Activated T-cell treated with anti-CD3 and anti-CD28 coated beads, Interleukin-2, amount 50 U/mL, for 4 hours (primary cell): Measurements from ENCODE around the gene GALNT9. TPM values are rescaled to one million over a fixed set of nuclear protein-coding genes. Genes with fewer than 3 reads are reported as not detected.
"Not testable (repeated sequence)": the region's sequence is repeated elsewhere in the genome, so short reads cannot be mapped to it uniquely, and the experiment has no call there.

Experiments used
- ATAC-seq, 2 donors: fragments of 200-7000 bp; cut with Tn5 transposase; one replicate each; pipeline ENCODE4 v1.10.0; 2021
- DNase-seq: peaks from one replicate; pipeline ENCODE4 v3.0.0-alpha.2; 2020
- H3K27me3 Mint-ChIP-seq: one replicate; pipeline ENCODE4 v1.8.0; 2021; ENCODE audit warnings: low read depth, mixed read lengths
- H3K36me3 Mint-ChIP-seq: one replicate; pipeline ENCODE4 v1.8.0; 2022; ENCODE audit warnings: mixed read lengths; ENCODE audit not compliant: insufficient read depth
- H3K4me1 Mint-ChIP-seq: one replicate; pipeline ENCODE4 v1.8.0; 2021; ENCODE audit warnings: low read depth, mixed read lengths
- H3K4me3 Mint-ChIP-seq: one replicate; pipeline ENCODE4 v1.8.0; 2021; ENCODE audit warnings: mild to moderate bottlenecking, moderate library complexity, mixed read lengths
- H3K9me3 Mint-ChIP-seq: one replicate; pipeline ENCODE4 v1.8.0; 2021; ENCODE audit warnings: mixed read lengths
- total RNA-seq, 3 donors: library from RNA; stranded (reverse); gene quantifications; one replicate each; pipeline ENCODE4 v1.2.1, GENCODE V29; 2021

GALNT9 gene
- total RNA-seq, 3 donors from 2014 or later: 0.30 to 0.71 (median 0.34) TPM

DNA sequence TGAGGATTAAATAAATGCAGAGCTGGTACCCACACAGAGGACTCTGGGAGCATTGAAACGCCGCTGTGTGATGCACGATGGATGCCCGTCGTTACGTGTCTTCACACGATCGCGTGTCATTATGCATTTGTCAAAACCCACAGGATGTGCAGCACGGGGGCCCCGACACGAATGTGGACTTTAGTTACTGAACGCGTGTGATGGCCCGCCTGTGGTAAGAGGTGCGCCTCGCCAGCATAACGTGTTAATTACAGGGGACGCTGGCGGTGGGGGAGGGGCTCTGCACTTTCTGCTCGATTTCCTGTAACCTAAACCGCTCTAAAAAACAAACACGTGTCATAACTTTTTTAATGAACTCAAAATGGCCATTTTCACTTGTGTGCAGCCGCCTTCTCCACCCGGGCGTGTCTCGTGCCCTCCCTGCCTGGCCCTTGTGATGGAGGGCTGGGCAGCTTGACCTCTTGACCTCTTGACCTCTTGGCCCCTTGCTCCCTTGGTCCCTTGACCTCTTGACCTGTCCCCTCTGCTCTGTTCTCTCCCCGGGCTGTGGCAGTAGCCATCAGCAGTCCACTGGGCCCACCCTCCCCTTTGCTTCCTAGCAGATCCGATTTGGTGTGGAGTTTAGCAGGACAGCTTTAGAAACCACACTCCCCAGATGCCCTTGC, 33.7 kb upstream of the GALNT9 start:
- ATAC-seq (no peak), DNase-seq (no peak)
- H3K9me3 Mint-ChIP-seq: no peaks in the 10 kb centered on the region
- no peaks in the 10 kb centered on the region for H3K36me3 Mint-ChIP-seq
- no peaks in the 10 kb centered on the region for H3K27me3 Mint-ChIP-seq
- no peak overlapping the region for H3K4me3 Mint-ChIP-seq
- H3K4me1 Mint-ChIP-seq: no peaks in the 10 kb centered on the region

DNA sequence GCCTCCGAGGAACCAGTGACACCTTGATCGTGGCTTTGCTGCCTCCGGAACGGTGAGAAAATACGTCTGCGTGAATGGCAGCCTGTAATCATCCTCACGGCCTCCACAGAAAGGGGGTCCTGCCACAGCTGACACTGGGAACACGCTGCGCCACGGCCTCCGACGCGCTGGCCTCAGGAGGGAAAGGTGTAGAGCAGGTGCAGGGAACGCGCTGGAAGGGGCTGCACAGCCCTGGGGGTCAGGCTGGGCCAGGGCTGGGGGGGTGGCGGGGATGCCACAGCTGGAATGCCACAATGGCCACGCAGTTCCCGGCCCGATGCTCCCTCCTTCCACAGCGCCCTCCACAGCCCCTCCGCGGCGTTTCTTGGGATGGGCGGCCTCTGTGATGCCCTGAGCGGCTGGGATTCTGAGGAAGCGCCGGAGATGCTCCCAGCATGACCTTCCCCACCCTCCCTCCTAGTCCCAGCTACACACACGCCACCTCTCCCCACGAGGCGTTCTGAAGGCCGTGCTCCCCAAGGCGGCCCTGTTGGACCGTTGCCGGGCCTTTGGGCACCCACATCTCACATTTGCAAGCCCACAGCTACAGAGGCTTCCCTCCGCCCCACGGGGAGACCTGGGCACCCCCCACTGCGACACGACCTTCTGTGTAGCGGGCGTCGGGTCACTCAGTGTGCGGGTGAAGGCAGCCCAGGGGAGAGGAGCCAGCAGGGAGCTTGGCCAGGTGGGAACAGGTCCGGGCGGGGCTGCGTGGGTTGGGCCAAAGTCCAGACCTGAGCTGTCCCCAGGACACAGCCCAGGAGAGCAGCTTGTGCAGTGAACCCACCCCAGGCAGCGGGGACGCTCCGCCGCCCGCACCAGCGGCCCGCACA, 31.8 kb upstream of the GALNT9 start:
- Mint-ChIP-seq H3K27me3 (no peaks in the 10 kb centered on the region), H3K9me3 (no peaks in the 10 kb centered on the region), H3K36me3 (no peaks in the 10 kb centered on the region), H3K4me1 (no peaks in the 10 kb centered on the region), H3K4me3 (no peak overlapping the region)
- DNase-seq: no peak
- no peak for ATAC-seq

DNA sequence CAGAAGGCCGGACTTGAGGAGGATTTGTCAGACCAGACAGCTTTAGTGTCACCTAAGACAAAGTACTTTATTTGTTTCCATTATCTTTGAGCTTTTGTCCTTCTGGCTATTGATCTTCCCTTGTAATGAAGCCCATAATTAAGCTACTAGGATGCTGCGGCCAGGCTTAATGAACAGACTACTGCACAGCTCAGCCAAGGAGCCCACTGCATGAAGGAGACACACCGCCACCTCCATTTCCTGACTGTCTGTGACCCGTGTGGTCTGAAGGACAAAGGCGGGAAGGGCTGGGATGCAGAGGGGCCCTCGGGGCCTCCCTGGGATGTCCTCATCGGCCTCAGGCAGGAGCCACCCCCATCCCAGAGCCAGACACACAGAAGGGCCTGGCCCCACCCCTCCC, 31.0 kb upstream of the GALNT9 start:
- Mint-ChIP-seq H3K27me3 (no peaks in the 10 kb centered on the region), H3K9me3 (no peaks in the 10 kb centered on the region), H3K4me1 (no peaks in the 10 kb centered on the region), H3K4me3 (no peak overlapping the region), H3K36me3 (no peaks in the 10 kb centered on the region)
- DNase-seq (no peak), ATAC-seq (no peak)

DNA sequence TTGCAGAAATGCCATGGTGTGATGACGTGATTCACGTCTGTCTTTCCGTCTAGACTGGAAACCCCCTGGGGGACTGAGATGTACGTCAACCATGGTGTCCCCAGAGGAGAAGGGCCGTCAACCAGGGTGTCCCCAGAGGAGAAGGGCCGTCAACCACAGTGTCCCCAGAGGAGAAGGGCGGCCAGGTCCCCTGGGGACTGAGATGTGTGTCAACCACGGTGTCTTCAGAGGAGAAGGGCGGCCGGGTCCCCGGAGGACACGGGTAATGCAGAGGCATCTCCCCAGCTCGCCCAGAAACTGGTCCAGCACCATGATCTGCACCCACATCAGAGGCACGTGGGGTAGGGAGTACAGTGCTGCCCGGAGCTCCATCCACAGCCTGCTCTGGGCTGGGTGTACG, 30.6 kb upstream of the GALNT9 start:
- H3K9me3 Mint-ChIP-seq: no peaks in the 10 kb centered on the region
- DNase-seq: no peak
- H3K4me3 Mint-ChIP-seq: no peak overlapping the region
- no peak for ATAC-seq
- no peaks in the 10 kb centered on the region for H3K36me3 Mint-ChIP-seq
- no peaks in the 10 kb centered on the region for H3K4me1 Mint-ChIP-seq
- no peaks in the 10 kb centered on the region for H3K27me3 Mint-ChIP-seq

DNA sequence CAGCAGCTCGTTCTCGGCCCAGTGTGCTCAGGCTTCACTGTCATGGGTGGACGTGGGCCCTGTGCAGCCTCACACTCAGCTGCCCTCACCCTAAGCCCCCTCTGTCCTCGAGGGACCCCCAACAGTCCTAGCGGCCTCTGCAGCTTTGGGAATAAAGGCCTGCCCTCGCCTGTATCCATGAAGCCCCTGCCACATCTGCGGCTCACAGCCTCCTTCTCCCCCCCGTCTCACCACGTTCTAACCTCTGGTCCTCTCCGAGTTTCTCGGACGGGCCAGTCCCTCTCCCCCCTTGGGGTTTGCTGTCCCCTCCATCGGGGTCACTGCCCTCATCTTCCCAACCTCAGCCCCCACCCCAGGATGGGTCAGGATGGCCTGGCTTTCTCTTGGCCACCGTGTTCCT, 30.2 kb upstream of the GALNT9 start:
- Mint-ChIP-seq H3K36me3 (no peaks in the 10 kb centered on the region), H3K4me3 (no peak overlapping the region), H3K4me1 (no peaks in the 10 kb centered on the region), H3K9me3 (no peaks in the 10 kb centered on the region), H3K27me3 (no peaks in the 10 kb centered on the region)
- ATAC-seq: no peak
- DNase-seq: no peak

DNA sequence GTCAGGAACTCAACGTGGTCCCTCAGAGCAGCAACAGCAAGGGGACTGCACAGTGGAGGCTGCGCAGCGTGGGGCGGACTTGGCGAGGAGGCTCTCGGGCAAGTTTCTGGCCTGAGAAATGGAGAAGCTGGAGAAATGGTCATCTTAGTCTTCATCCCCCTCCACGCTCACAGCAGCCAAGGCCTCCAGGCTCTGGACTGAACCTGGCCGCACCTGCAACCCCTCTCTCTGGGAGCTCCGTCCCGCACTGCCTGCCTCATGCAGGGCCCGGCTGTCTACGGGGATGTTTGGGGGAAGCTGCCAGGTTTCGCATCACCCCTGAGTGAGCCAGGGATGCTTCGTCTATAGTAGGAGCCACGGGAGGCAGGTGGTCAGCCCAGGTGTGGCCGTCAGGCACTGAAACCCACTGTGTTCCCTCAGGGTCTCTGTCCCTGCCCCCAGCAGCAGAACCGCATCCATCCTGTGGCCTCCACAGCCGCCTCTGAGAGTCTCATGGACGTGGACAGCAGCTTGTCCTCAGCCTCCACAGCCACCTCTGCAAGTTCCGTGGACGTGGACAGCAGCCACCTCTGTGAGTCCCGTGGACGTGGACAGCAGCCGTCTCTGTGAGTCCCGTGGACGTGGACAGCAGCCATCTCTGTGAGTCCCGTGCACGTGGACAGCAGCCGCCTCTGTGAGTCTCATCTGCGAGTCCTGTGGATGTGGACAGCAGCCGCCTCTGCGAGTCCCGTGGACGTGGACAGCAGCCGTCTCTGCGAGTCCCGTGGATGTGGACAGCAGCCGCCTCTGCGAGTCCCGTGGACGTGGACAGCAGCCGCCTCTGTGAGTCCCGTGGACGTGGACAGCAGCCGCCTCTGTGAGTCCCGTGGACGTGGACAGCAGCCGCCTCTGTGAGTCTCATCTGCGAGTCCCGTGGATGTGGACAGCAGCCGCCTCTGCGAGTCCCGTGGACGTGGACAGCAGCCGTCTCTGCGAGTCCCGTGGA, 29.1 kb upstream of the GALNT9 start:
- H3K27me3 Mint-ChIP-seq, ATAC-seq, H3K4me1 Mint-ChIP-seq, H3K4me3 Mint-ChIP-seq, H3K9me3 Mint-ChIP-seq, H3K36me3 Mint-ChIP-seq, DNase-seq: not testable (repeated sequence)

DNA sequence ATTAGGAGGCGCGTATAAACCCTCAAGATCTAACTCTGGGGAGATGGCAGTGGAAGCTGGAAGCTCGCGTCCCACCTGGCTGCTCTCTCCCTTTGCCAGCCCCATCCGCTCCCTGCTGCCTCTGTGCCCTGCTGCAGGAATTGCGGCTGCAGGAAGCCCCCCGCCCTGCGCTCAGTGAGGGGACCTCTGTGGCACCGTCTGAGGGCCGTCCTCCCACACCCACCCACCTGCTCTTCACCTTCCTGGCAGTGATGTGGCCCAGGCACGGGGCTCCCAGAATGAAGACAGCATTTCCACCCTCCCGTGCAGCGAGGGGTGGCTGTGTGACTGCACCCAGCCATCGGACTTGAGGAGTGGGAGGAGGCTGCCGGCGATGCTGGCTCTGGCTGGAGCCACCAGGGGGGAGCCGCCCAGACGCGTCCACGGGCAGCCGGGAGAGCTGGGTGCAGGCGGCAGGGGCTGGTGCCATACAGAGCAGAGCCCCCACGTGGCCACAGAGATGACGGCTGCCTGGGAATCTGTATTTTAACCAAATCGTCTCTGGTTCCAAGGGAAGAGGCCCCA, 28.3 kb upstream of the GALNT9 start:
- DNase-seq (no peak), ATAC-seq (no peak)
- Mint-ChIP-seq H3K27me3 (peaks cover 10% of the 10 kb centered on the region), H3K36me3 (no peaks in the 10 kb centered on the region), H3K4me1 (no peaks in the 10 kb centered on the region), H3K4me3 (no peak overlapping the region), H3K9me3 (no peaks in the 10 kb centered on the region)

DNA sequence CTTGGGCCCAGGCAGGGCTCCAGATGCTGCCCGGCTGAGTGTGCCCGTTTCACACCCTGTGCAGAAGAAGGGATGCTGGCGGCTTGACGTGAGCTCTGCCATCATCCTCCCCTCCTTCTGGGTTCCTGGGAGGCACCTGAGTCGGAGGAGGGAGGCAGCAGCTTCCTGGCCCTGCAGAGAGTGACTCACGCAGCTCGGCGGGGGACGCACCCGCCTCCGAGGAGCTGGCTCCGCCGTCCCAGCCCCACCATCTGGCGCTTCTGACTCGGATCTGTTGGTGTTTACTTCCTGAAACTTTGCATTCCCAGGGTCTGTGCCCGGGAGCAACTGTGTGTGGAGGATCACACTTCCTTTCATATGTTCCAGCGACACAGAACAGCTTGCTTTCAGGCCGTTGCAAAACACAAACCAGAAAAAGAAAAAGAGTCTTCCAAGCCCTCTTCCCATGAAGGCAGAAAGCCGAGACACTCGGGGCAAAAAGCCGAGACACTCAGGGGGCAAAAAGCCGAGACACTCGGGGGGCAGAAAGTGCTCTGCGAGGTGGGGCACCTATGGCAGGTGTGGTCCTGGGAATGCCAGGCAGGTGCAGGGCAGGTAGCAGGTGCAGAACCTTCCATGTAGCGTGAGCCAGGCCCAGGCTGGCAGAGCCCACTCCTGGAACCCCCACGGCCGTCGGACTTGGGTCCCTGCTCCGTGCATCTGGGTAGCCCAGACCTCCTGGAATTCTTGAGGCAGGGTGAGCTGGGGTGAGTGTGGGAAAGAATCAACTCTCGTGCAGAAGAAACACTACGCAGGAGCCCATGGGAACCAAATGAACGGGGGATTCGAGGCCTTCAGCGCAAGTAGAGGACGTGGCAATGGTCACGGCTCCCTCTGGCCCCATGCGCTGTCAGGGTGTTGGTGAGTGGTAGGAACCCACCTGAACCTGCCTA, 27.6 kb upstream of the GALNT9 start:
- ATAC-seq (no peak), DNase-seq (no peak)
- H3K9me3 Mint-ChIP-seq: no peaks in the 10 kb centered on the region
- no peaks in the 10 kb centered on the region for H3K36me3 Mint-ChIP-seq
- peaks cover 15% of the 10 kb centered on the region for H3K27me3 Mint-ChIP-seq
- H3K4me1 Mint-ChIP-seq: no peaks in the 10 kb centered on the region
- H3K4me3 Mint-ChIP-seq: no peak overlapping the region

DNA sequence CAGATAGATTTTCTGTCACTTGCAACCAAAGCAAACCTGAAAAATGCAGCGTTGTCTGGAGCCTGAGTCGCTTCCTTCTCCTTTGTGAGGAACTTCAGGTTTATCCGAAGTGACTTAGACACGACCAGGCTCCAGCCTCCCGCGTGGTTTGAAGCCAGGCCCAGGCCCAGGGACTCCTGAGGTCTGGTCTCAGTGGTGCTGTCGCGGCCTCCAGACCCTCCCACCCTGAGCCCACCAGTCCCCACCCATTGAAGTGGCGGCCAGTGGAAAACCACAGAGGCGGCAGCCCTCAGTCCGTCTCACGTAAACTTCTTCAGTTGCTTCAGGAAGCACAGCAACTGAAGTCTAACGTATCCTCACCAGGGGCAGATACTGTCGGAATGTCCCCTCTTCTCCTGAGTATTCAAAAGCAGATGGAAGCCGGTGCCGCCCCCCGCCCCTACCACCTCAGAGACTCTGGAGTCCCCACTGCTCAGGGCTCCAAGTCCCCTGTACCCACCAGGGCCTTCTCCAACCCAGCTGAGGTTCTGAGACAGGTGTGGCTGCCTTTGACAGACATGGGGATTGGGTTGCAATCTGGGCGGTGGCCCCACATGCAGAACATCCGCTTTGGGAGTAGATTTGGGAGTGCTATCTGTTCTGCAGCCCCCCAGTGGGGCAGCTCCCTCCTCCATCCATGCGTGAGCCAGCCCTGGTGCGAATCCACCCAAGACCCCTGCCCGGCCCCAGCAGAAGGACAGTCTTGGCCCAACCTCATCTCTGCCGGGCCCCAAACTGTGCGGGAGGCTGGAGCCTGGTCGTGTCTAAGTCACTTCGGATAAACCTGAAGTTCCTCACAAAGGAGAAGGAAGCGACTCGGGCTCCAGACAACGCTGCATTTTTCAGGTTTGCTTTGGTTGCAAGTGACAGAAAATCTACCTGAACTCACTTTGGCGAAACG, 26.6 kb upstream of the GALNT9 start:
- peaks cover 17% of the 10 kb centered on the region for H3K27me3 Mint-ChIP-seq
- DNase-seq: no peak
- ATAC-seq: no peak
- H3K36me3 Mint-ChIP-seq: no peaks in the 10 kb centered on the region
- no peaks in the 10 kb centered on the region for H3K4me1 Mint-ChIP-seq
- no peaks in the 10 kb centered on the region for H3K9me3 Mint-ChIP-seq
- H3K4me3 Mint-ChIP-seq: no peak overlapping the region

DNA sequence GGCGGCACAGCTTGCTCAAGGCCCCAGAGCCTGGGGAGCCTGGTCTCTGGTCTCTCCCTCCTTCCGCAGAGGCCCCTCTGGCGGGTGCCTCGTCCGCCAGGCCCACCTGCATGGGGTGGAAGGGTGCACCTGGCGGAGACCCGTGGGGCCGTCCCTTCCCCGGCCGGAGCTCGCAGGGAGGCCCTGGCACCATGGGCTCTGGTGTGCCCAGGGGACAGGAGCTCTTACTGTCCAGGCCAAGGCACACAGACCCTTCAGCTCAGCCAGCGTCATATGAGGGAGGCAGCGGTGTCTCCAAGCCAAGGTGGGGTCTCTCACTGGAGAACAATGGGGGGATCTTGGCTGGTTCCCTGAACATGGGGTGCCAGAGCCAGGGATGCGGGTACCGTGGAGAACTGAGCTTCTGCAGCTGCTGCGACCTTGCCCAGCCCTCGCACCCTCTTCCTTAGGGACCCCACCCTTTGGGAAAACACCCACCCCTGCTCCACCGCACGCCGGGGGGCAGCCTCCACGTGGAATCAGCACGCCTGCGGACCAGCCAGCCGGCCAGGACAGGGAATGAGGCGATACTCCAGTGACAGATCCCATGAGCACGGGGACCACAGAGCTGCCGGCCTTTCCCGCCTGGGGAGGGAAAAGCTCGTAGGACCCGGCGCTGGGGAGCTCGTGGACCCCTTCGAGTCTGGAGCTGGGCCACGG, 25.7 kb upstream of the GALNT9 start:
- H3K4me3 Mint-ChIP-seq: no peak overlapping the region
- no peaks in the 10 kb centered on the region for H3K36me3 Mint-ChIP-seq
- no peak for ATAC-seq
- no peaks in the 10 kb centered on the region for H3K4me1 Mint-ChIP-seq
- no peak for DNase-seq
- no peaks in the 10 kb centered on the region for H3K9me3 Mint-ChIP-seq
- H3K27me3 Mint-ChIP-seq: peaks cover 17% of the 10 kb centered on the region

DNA sequence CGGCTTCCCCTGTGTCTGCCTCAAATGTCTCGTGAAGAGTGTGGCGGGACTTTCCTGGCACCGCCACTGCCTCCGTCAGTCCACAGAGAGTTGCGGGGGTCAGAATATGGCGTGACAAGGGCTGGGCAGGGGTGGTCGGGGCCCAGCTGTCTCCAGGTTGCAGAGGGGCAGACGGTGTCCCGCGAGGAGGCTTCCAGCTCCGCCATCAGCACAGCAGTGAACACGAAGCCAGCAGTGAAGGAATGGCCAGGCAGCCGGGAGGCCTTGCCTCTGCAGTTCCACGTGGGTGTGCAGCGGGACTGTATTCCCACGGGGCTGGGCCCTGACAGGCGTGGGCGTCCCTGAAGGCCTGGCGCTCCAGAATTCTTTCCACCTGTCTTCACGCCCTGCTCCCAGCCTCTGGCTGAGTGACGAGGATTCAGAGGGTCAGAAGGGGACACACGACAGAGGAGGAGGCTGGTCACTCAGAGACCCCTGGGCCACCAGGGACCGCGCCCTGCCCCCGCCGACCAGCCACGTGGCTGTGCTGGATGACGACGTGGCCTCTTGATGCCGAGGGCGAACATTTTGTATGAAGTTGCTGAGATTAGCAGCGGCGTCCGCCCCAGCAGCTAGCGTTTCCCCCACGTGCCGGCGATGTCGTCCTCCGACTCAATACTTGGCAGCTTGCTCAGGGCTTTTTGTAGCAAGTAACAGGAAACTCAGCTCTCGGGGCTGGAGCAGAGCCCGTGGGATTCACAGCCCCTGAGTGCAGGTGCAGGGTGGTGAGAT, 25.0 kb upstream of the GALNT9 start:
- Mint-ChIP-seq H3K4me3 (no peak overlapping the region), H3K9me3 (no peaks in the 10 kb centered on the region), H3K4me1 (no peaks in the 10 kb centered on the region), H3K27me3 (peaks cover 17% of the 10 kb centered on the region), H3K36me3 (no peaks in the 10 kb centered on the region)
- ATAC-seq: no peak
- DNase-seq: no peak
